LNCAP (cell line): ENCODE measurements around the gene CSNK2B.

Experiments
- TF ChIP-seq, protein P1 (sequence below): fragments of 450-650 bp; IDR thresholded peaks from 2 replicates; pipeline ENCODE4 v1.5.1; 2017; ENCODE audit warnings: mild to moderate bottlenecking

Gene CSNK2B

DNA sequence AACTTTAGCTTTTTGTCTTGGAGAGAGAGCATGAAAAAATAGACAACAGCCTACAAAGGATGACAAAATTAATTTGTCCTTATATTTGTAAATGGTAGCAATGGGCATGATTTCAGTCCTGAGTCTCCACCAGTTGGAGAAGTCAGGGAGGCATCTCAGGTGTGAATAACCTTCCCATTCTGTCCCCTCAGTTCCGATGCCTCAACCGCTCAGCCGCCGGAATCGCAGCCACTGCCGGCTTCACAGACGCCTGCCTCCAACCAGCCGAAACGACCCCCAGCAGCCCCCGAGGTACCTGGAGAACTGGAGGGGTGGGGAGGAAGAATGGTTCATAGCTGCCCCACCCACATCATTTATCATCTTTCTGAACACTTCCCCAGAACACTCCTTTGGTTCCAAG is 41.8 kb upstream of the CSNK2B start:
- TF ChIP-seq, protein P1, sequence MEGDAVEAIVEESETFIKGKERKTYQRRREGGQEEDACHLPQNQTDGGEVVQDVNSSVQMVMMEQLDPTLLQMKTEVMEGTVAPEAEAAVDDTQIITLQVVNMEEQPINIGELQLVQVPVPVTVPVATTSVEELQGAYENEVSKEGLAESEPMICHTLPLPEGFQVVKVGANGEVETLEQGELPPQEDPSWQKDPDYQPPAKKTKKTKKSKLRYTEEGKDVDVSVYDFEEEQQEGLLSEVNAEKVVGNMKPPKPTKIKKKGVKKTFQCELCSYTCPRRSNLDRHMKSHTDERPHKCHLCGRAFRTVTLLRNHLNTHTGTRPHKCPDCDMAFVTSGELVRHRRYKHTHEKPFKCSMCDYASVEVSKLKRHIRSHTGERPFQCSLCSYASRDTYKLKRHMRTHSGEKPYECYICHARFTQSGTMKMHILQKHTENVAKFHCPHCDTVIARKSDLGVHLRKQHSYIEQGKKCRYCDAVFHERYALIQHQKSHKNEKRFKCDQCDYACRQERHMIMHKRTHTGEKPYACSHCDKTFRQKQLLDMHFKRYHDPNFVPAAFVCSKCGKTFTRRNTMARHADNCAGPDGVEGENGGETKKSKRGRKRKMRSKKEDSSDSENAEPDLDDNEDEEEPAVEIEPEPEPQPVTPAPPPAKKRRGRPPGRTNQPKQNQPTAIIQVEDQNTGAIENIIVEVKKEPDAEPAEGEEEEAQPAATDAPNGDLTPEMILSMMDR, result no peak

DNA sequence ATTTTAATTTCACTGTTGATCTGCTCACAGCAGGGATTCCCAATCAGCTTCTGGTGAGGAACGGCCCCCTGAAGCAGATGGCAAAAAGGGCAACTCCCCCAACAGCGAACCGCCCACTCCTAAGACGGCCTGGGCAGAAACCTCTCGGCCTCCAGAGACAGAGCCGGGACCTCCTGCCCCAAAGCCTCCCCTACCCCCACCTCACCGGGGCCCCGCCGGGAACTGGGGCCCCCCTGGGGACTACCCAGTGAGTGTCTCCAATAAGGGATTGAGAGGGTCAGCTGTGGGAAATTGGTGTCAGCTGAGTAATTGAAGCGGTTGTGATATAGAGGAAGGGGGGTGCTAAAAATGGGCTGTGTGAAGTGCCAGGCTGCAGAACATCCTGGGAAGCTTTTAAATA is 38.9 kb upstream of the CSNK2B start:
- TF ChIP-seq, protein P1, result no peak

DNA sequence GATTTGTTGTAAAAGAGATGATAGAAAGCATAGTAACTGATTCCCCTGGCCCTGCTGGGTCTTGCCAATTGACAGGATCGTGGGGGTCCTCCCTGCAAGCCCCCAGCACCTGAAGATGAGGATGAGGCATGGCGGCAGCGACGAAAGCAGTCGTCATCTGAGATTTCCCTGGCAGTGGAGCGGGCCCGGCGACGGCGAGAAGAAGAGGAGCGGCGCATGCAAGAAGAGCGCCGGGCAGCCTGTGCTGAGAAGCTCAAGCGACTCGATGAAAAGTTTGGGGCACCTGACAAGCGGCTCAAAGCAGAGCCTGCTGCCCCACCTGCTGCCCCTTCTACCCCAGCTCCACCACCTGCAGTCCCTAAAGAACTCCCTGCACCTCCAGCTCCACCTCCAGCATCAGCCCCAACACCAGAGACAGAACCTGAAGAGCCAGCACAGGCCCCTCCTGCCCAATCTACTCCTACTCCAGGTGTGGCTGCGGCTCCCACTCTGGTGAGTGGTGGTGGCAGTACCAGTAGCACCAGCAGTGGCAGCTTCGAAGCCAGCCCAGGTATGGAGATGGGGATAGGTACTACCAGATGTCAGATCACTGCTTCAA is 38.1 kb upstream of the CSNK2B start:
- TF ChIP-seq, protein P1, result no peak

DNA sequence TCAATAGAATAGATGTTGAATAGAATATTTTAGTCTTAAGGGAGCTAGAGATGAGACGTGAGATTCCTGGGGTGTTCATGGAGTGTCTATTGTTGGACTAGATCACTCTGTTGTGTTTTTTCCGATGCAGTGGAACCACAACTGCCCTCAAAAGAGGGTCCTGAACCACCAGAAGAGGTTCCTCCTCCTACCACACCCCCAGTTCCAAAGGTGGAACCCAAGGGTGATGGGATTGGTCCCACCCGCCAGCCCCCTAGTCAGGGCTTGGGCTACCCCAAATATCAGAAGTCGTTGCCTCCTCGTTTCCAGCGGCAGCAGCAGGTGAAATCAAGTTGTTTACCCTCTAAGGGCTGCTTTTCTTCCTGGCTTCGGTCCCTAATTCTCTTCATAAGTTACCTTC is 36.9 kb upstream of the CSNK2B start:
- TF ChIP-seq, protein P1, result no peak

DNA sequence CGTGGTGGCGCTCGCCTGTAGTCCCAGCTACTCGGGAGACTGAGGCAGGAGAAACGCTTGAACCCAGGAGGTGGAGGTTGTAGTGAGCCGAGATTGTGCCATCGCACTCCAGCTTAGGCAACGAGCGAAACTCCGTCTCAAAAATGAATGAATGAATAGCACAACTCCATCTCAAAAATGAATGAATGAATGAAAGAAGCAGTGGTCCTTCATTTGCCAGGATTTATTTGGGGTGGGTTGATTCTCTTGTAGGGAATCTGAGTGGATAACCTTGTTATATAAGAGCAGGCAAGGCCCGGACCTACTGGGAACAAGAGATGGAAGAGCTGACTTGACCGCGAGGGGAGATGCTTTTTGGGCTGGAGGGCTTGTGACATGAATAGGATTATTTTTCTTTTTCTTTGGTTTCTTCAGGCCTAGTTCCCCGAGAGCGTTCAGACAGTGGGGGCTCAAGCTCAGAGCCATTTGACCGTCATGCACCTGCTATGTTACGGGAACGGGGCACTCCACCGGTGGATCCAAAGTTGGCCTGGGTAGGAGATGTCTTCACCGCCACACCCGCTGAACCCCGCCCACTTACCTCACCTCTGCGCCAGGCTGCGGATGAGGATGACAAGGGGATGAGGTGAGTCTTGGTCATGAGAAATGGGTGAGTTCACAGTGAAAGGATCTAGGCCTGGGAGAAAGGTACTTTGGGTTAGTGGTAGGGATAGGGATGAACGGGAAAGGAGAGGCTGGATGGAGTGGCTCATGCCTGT is 35.5 kb upstream of the CSNK2B start:
- TF ChIP-seq, protein P1, result no peak

DNA sequence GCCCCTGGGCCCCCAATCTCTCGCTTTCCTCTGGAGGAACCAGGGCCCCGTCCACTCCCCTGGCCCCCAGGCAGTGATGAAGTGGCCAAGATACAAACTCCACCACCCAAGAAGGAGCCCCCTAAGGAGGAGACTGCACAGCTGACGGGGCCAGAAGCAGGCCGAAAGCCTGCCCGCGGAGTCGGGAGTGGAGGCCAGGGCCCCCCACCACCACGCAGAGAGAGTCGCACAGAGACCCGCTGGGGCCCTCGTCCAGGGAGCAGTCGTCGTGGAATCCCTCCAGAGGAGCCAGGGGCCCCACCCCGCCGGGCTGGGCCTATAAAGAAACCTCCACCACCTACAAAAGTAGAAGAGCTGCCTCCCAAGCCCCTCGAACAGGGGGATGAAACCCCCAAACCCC is 34.7 kb upstream of the CSNK2B start:
- TF ChIP-seq, protein P1, result no peak

DNA sequence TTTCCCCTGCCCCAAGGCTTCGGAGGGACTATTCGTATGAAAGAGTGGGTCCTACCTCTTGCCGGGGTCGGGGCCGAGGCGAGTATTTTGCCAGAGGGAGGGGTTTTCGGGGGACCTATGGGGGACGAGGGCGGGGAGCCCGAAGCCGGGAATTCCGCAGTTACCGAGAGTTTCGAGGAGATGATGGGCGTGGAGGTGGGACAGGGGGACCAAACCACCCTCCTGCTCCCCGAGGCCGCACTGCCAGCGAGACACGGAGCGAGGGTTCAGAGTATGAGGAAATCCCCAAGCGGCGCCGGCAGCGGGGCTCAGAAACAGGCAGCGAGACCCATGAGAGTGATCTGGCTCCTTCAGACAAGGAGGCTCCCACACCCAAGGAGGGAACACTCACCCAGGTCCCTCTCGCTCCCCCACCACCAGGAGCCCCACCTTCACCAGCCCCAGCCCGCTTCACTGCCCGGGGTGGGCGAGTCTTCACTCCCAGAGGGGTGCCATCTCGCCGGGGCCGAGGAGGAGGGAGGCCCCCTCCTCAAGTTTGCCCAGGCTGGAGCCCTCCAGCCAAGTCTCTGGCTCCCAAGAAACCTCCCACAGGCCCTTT is 34.1 kb upstream of the CSNK2B start:
- TF ChIP-seq, protein P1, result no peak
